Breast epithelium (tissue), 4 donors: ENCODE results near the gene ADORA1. TPM values are rescaled to one million over a fixed set of nuclear protein-coding genes. Genes with fewer than 3 reads are reported as not detected.

Experiments
- DNase-seq, 2 donors: peaks; one replicate each; pipeline ENCODE4 v3.0.0-alpha.2; 2019; ENCODE audit warnings: low spot score in 2 of 2
- H3K27ac ChIP-seq, 2 donors: fragments of 200-600 bp; sonication (generic) in 1 of 2; one replicate each; pipeline ENCODE4 v1.5.1; 2016 to 2019; ENCODE audit warnings: mild to moderate bottlenecking in 1 of 2
- H3K27me3 ChIP-seq, 2 donors: fragments of 200-600 bp; sonication (generic) in 1 of 2; one replicate each; pipeline versions ENCODE4 v1.5.1 to v1.6.0; 2017 to 2019; ENCODE audit warnings: control low read depth in 1 of 2, mild to moderate bottlenecking in 1 of 2
- H3K36me3 ChIP-seq: fragments of 200-600 bp; one replicate; pipeline ENCODE4 v1.5.1; 2019
- H3K4me1 ChIP-seq, 2 donors: fragments of 200-600 bp; sonication (generic); one replicate each; pipeline ENCODE4 v1.5.1; 2016 to 2019; ENCODE audit warnings: control low read depth in 1 of 2
- H3K4me3 ChIP-seq, 3 donors: fragments of 200-600 bp; sonication (generic); 1 replicate in 2 of 3; 2 replicates in 1 of 3; pipeline ENCODE4 v1.5.1; 2016 to 2019; ENCODE audit warnings: mild to moderate bottlenecking in 3 of 3, moderate library complexity in 2 of 3
- H3K9me3 ChIP-seq, 2 donors: fragments of 200-600 bp; sonication (generic) in 1 of 2; one replicate each; pipeline ENCODE4 v1.5.1; 2016 to 2019; ENCODE audit warnings: control low read depth in 1 of 2
- CTCF ChIP-seq, 3 donors: fragments of 450-650 bp; IDR thresholded peaks; one replicate each; pipeline ENCODE4 v1.5.1; 2016 to 2017; ENCODE audit warnings: antibody characterized with exemption in 3 of 3, mild to moderate bottlenecking in 3 of 3, moderate library complexity in 3 of 3
- POLR2A ChIP-seq: fragments of 450-650 bp; IDR thresholded peaks from one replicate; pipeline ENCODE4 v1.6.1; 2016; ENCODE audit warnings: antibody characterized with exemption, mild to moderate bottlenecking, moderate library complexity
- POLR2AphosphoS5 ChIP-seq, 3 donors: sonication (generic); formaldehyde crosslinking; IDR thresholded peaks; one replicate each; pipeline ENCODE4 v1.6.1; 2017; ENCODE audit warnings: antibody characterized with exemption in 3 of 3
- intact Hi-C: fragments of 100-400 bp; cut with DNase I; formaldehyde crosslinking; loops from one replicate; pipeline ENCODE4 v1.15.1; 2023; ENCODE audit warnings: low total_unique reads
- total RNA-seq, 3 donors: library from RNA; depleted of rRNA; stranded (reverse); fragments of >200 nt; gene quantifications; one replicate each; pipeline ENCODE4 v1.1.0, GENCODE V29; 2016

ADORA1 gene
- total RNA-seq, 3 donors from 2014 or later: 0.64 to 14.5 (median 5.2) TPM

GRCh38 chr1:203117611-203118575, 9.6 kb upstream of the ADORA1 start:
- H3K27me3 ChIP-seq: peaks cover 0 to 20% of the 10 kb centered on the region in 2 donors
- intact Hi-C loops: no loop called here
- TF ChIP-seq CTCF (IDR thresholded peaks at IDR 0.05) (peak; percentile 69 to 86 (median 69)), POLR2A (no peak), POLR2AphosphoS5 (IDR thresholded peaks at IDR 0.05) (no peak)

GRCh38 chr1:203120325-203121153, 7.0 kb upstream of the ADORA1 start:
- intact Hi-C loops: no loop called here
- no peak for DNase-seq
- TF ChIP-seq POLR2AphosphoS5 (IDR thresholded peaks at IDR 0.05): no peak
- no peak for TF ChIP-seq CTCF (IDR thresholded peaks at IDR 0.05)

More at GRCh38 chr1:203117611-203118575, 9.6 kb upstream of the ADORA1 start:
- Histone ChIP-seq H3K4me1 (no peaks in the 10 kb centered on the region), H3K36me3 (no peaks in the 10 kb centered on the region), H3K9me3 (no peaks in the 10 kb centered on the region), H3K4me3 (no peak overlapping the region), H3K27ac (no peak overlapping the region)
- peak in 1 of 2 donors; percentile 60 for DNase-seq

DNA sequence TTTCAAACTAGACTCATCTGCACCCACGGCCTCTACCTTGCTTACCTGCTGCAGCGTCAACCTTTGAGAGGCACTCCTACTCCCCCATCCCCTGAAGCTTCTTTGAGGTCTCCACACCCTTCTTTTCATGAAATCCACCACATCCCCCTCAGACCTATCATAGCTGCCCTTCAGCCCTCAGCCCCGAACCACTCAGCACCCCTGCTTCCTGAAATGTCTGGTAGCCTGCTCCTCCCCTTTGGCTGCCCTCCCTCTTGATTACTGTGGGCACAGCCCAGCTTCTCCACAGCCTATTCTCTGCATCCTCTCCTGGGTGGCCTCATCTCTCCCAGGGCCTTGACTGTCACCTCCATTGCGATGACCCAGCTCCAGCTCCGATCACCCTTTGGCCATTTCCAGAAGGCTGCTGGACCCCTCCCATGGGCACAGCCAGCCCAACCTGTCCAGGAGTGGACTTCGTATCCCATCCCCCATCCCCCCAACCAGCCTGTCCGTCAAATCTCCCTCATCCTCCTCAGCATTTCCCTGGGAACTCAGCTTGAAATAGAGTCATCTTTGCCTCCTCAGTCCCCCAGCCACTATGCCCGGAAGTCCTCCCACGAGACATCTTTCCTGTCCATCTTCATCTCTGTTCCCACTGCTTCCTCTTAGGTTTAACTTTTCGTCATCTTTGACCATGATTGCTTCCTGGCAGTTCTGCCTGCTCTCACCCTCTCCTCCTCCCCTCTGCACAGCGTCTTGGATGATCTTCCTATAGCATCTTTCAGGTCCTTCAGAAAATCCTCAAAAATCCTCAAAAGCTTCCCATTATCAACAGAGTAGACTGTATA, 6.1 kb upstream of the ADORA1 start:
- Histone ChIP-seq H3K36me3 (no peaks in the 10 kb centered on the region), H3K4me3 (no peak overlapping the region), H3K4me1 (no peaks in the 10 kb centered on the region), H3K27me3 (peaks cover 0 to 20% of the 10 kb centered on the region in 2 donors), H3K27ac (no peak overlapping the region), H3K9me3 (no peaks in the 10 kb centered on the region)
- DNase-seq: no peak
- TF ChIP-seq POLR2AphosphoS5 (IDR thresholded peaks at IDR 0.05): no peak
- TF ChIP-seq POLR2A: no peak
- TF ChIP-seq CTCF (IDR thresholded peaks at IDR 0.05): no peak
- intact Hi-C loops: no loop called here

More at GRCh38 chr1:203120325-203121153, 7.0 kb upstream of the ADORA1 start:
- Histone ChIP-seq H3K27ac (no peak overlapping the region), H3K4me1 (no peaks in the 10 kb centered on the region), H3K9me3 (no peaks in the 10 kb centered on the region), H3K4me3 (no peak overlapping the region), H3K27me3 (peaks cover 0 to 20% of the 10 kb centered on the region in 2 donors), H3K36me3 (no peaks in the 10 kb centered on the region)

GRCh38 chr1:203122159-203122558, 5.4 kb upstream of the ADORA1 start:
- peaks cover 0 to 20% of the 10 kb centered on the region in 2 donors for H3K27me3 ChIP-seq
- DNase-seq: peak in 1 of 2 donors; percentile 19
- no peak overlapping the region for H3K4me3 ChIP-seq
- H3K9me3 ChIP-seq: no peaks in the 10 kb centered on the region
- no peak overlapping the region for H3K27ac ChIP-seq
- TF ChIP-seq POLR2AphosphoS5 (IDR thresholded peaks at IDR 0.05) (no peak), POLR2A (no peak), CTCF (IDR thresholded peaks at IDR 0.05) (no peak)
- peaks cover 0 to under 1% of the 10 kb centered on the region in 2 donors for H3K4me1 ChIP-seq
- H3K36me3 ChIP-seq: no peaks in the 10 kb centered on the region
- intact Hi-C loops: no loop called here
